HG03064 (cell line): ENCODE data around the gene PRG2.
"Not testable (repeated sequence)": the region's sequence is repeated elsewhere in the genome, so short reads cannot be mapped to it uniquely, and the experiment has no call there.

Source experiments
- ATAC-seq: cut with Tn5 transposase; IDR thresholded peaks from one replicate; pipeline ENCODE4 v1.9.1; 2021; ENCODE audit warnings: low read depth; ENCODE audit not compliant: unreplicated experiment

PRG2 gene

GRCh38 chr11:57370251-57370650, 20.2 kb downstream of the PRG2 start:
- no peak for ATAC-seq

DNA sequence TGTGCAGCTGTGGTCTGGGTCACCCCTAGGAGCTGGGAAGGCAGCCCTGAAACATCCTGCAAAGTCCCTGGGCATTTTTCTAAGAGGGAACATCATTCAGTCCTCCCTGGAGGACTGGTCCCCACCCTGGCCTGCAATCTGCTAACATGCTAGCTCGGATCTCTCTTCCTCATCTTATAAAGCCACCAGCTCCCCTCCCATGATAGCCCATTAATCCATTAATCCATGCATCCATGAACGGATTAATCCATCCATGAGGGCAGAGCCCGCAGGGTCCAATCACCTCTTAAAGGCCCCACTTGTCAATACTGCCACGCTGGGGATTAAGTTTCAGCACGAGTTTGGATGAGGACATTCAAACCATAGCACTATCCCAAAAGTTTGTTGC, 21.6 kb downstream of the PRG2 start:
- ATAC-seq, result no peak

GRCh38 chr11:57368106-57368844, 22.2 kb downstream of the PRG2 start:
- ATAC-seq, result no peak

DNA sequence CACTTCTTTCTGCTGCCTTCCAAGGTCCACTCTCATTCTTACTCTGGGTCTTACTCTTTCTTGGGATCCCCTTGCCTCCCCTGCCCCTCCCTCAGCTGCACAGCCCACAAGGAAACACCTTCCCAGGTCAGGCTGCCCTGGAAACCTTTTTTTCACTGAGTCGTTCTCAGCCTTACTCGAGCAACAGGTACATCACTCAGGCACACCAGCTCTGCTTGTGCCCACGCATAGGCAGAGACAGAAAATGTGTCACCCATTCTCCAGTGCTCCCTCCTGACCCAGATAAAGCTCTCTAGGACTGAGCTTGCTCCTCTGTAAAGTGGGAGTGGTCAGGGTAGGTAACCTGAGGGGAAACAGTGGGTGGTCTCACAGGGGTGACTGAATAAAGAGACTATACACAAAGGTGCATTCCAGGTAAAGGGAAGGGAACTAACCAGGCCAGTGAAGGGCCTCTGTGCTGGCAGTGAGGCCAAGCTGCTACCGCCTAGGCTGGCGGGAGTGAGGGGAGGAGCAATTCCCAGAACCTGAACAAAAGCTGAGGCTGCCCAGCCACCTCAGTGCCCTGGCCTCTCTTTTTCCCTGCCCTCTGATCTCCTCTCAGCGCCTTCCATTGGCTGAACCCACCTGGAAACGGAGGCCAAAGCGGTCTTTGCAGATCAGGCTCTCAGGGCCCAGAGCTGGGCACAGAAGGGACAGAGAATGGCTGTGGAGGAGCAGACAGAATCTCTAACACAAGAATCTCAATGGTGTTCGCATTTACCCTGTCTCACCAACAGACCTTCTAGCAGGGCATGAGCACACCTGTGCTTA, 25.4 kb downstream of the PRG2 start:
- ATAC-seq, result no peak

DNA sequence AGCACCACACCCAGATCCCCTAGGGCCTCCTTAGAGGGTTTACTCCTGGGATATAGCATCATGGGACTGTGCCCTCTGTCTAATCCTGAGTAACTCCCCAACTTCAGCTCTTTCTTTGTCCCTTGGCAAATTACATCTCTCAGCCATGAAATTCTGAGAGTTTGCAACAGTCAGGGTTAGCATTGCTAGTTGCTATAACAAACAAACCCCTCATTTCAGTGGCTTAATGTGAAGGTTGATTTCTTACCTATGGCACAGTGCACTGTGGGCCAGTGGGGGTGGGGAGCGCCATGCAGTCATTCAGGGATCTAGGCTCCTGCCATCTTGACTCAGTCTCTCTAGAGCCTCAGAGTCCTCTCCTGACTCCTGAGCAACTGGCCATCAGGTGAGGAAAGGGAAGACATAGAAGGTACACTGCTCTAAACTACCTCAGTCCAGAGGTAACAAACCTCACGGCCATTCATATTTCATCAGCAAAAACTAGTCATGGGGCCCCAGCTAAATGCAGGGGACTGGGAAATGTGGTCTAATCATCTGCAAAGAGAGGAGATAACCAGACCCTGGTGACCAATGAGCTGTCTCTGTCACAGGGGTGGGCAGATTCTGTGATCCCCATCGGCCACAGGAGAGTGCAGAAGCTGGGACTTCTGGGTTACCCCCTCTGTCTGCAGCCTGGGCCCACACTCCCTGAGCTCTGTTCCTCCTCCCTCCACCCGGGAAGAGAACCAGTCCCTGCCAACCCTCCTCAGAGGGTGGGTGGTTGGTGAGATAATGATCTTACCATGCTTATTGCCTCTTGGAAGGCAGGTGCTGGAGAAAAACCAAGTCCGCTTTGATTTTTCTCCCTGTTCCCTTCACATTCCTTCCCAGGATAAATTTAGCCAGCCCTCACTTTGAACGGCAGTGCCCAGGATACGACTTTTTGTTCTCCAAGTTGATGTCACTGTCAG, 27.0 kb downstream of the PRG2 start:
- no peak for ATAC-seq

GRCh38 chr11:57361926-57362325, 28.5 kb downstream of the PRG2 start:
- ATAC-seq, result no peak

GRCh38 chr11:57361420-57361819, 29.0 kb downstream of the PRG2 start:
- ATAC-seq, result not testable (repeated sequence)

GRCh38 chr11:57360991-57361390, 29.5 kb downstream of the PRG2 start:
- ATAC-seq, result no peak

GRCh38 chr11:57359896-57360690, 30.4 kb downstream of the PRG2 start:
- no peak for ATAC-seq

DNA sequence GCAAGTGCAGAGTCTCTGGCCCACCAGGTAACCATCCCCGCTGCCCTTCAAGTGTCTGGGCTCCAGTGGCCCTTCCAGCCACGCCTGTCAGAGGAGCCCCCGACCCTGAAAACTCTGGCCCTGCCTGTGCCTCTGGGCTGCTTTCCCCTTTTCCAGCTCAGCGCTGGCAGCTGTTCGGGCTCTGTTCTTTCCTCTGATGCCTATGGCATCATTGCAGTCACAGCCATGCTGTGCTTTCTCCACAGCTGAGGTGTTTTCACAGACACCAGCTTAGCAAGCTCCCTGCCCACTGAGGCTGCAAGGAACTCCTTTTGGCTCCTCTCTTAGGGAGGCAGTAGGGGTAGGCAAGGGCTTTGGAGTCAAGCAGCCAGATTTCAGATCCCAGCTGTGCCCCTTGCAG, 31.1 kb downstream of the PRG2 start:
- ATAC-seq, result no peak

DNA sequence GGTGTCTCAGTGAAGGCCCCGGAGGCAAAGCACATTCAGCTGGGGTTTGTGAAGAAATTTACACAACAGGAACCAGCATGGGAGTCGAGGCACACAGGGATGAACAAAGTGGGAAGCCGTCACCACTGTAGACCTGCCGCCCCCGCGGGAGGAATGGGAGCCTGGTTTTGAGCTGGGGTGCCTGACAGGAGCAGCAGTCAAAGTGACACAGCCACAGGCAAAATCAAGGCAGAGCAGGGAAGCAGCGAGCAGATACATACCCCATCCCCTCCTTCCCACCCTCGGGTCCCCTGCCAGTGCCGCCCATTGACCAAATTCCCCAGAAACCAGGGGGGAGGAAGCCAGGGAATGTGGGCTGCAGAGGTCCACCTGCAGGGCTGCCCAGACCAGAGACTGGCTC, 31.5 kb downstream of the PRG2 start:
- no peak for ATAC-seq

GRCh38 chr11:57358543-57358961, 31.9 kb downstream of the PRG2 start:
- ATAC-seq, result no peak

DNA sequence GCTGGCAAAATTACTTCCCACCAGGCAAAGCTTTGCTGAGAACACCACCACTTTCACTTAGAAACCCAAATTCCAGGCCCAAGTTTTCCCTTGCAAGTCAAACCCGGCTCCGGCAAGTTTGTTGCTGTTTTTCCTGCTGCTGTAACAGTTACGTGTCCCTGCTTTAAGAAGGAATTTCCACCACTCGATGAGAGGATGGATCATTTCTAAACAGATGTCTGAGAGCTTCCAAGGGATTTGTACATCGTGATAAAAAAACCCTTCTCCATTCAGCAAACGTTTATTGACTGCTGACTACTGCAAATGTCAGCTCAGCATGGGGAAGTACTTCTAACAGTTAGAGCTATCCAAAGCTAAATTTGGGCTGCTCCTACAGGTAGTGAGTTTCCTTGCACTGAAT, 32.6 kb downstream of the PRG2 start:
- no peak for ATAC-seq

- no peak for ATAC-seq
These were observed 33.1 kb downstream of the PRG2 start for GRCh38 chr11:57357310-57357709.

DNA sequence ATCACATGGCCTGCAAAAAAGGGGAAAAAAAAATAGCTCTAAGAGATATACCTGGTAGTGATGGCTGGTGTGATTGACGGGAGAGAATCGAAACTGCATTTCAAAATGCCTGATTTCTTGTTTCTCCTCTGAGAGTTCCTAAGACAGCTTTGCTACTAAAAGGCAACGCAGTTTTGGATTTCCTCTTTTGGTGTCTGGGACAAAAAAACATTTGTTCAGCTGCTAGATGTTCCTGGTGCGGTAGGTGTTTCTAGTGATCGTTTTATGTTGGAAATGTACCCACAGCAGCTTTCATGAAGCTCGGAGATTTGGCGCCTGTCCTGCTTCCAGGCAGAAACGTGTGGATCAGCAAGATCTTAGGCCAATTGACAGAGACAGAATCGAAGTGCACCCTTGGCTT, 34.2 kb downstream of the PRG2 start:
- no peak for ATAC-seq

DNA sequence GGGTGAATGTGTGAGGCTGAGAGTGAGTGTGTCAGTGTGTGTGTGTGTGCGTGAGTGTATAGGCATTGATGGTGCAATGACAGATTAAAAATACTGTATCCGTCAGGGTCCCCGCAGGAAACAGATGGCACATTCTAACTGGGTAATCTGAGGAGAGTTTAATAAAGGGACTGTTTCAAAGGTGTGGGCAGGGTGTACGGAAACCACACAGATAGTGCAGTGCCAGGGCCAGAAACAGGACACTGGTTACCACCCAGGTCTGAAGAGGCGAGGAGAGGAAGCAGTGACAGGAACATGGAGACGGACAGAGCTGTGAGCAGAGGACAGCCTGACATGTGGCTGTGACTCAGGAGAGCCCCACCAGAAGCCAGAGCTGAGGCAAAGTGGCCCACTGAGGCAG, 35.8 kb downstream of the PRG2 start:
- no peak for ATAC-seq

GRCh38 chr11:57353852-57354251, 36.6 kb downstream of the PRG2 start:
- ATAC-seq, result no peak

DNA sequence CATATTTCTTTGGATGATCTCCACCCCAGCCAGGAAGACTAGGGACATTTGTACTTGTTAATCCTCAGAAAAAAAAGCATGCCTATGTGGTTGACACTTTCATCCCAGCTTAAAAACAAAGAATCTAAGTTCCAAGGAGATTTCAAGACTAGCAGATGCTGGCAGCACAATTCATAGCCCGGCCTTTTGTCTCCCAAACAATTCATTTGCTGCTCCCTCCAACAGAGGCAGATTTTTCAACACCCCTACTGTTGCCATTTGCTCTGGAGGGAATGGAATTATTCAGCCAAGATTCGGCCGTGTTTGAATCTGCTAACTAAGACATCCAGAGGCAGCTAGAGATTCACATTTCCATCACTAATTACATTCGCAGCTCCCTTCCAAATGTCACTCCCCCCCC, 37.0 kb downstream of the PRG2 start:
- ATAC-seq, result no peak

DNA sequence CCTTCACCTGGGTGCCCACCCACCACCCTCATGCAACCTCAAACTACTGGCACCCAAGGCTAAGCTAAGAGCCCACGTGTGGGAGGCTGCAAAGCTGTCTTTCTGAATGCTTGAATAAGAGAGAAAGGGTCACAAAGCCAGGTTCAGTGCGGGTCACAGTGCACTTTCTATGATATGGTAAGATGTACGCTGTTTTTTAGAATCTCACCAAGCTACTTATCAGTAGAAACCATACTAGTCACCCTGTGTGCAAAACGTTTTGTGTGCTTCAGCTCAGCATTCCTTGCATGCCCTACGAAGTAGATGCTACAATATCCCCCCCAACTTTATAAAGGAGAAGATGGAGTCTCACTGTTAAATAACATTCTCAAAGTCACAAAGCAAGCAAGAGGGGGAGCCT, 37.4 kb downstream of the PRG2 start:
- no peak for ATAC-seq
